HCT116 (cell line): ENCODE data around the gene CASTOR1. TPM values are rescaled to one million over a fixed set of nuclear protein-coding genes. Genes with fewer than 3 reads are reported as not detected.

Experiments
- EZH2phosphoT487 ChIP-seq: fragments of 200-600 bp; IDR thresholded peaks from 2 replicates; pipeline ENCODE4 v1.6.1; 2018; ENCODE audit warnings: antibody characterized with exemption, borderline replicate concordance
- FOSL1 ChIP-seq: IDR thresholded peaks from 2 replicates; pipeline ENCODE4 v1.6.1; 2012; ENCODE audit warnings: low read depth
- RAD21 ChIP-seq: IDR thresholded peaks from 2 replicates; pipeline ENCODE4 v1.6.1; 2012; ENCODE audit warnings: low read depth, mild to moderate bottlenecking
- REST ChIP-seq: IDR thresholded peaks from 2 replicates; pipeline ENCODE4 v1.6.1; 2012; ENCODE audit warnings: low read depth
- SP1 ChIP-seq: IDR thresholded peaks from 2 replicates; pipeline ENCODE4 v1.6.1; 2012; ENCODE audit warnings: low read depth
- SRF ChIP-seq: IDR thresholded peaks from 2 replicates; pipeline ENCODE4 v1.6.1; 2012; ENCODE audit warnings: low read depth
- TCF7L2 ChIP-seq: IDR thresholded peaks from 2 replicates; pipeline ENCODE4 v1.7.0; 2011; ENCODE audit warnings: borderline replicate concordance, inconsistent platforms; ENCODE audit not compliant: insufficient read depth, insufficient read length; ENCODE audit errors: extremely low read depth
- ZBTB33 ChIP-seq: IDR thresholded peaks from 2 replicates; pipeline ENCODE4 v1.6.1; 2011; ENCODE audit warnings: mild to moderate bottlenecking, low read length, moderate library complexity; ENCODE audit not compliant: insufficient replicate concordance; ENCODE audit errors: extremely low read depth
- total RNA-seq: library from RNA; stranded (reverse); gene quantifications from one replicate; pipeline ENCODE4 v1.2.1, GENCODE V29; 2021; ENCODE audit not compliant: unreplicated experiment

Gene CASTOR1
- total RNA-seq, 1 experiment from 2014 or later, result 6.5 TPM

GRCh38 chr22:30312053-30312452 lies 22.7 kb upstream of the CASTOR1 start (continued):
- no peak for TF ChIP-seq REST
- TF ChIP-seq FOSL1, result peak; percentile 69
- TF ChIP-seq SRF, result peak; percentile 47; the same call in 1 of the 2 replicates
- TF ChIP-seq EZH2phosphoT487, result no peak
- TF ChIP-seq RAD21, result no peak; the same call in 1 of the 2 replicates
- TF ChIP-seq TCF7L2, result no peak
- peak; percentile 79 for TF ChIP-seq SP1
- TF ChIP-seq ZBTB33, result no peak
- TF ChIP-seq, all 23 proteins: peak for 8
